DMS53 treated with DMSO at 0.1 percent for 48 hours (cell line): ENCODE measurements around the gene TAF11L5.
"Not testable (repeated sequence)": the region's sequence is repeated elsewhere in the genome, so short reads cannot be mapped to it uniquely, and the experiment has no call there.

Experiments used
- DNase-seq: peaks from one replicate; lab custom pipeline; 2025; ENCODE audit not compliant: unreplicated experiment; lab: John Stamatoyannopoulos, UW

Gene TAF11L5

GRCh38 chr5:17524935-17525334 lies at the start of gene TAF11L5:
Gene TAF11L5, plus strand, starts transcription at chr5:17525235.
- not testable (repeated sequence) for DNase-seq

DNA sequence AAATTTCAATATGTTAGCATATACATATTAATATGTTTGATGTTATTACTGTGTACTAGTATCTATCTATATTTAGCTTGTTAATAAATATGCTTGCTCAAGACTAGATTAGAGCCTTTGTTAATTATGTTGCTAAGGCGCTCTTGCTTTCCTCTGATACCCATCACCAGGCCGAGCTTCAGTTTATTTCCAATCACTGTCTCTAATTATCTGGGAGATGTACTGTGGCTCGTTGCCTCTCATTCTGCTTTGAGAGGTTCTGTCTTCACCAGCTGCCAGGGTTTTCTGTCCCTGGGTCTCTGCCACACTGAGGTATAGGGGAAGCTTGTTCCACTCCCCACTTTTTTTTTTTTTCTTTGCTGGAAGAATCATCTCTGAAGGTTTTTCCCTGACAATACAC lies 48.0 kb upstream of the TAF11L5 start:
- no peak for DNase-seq

DNA sequence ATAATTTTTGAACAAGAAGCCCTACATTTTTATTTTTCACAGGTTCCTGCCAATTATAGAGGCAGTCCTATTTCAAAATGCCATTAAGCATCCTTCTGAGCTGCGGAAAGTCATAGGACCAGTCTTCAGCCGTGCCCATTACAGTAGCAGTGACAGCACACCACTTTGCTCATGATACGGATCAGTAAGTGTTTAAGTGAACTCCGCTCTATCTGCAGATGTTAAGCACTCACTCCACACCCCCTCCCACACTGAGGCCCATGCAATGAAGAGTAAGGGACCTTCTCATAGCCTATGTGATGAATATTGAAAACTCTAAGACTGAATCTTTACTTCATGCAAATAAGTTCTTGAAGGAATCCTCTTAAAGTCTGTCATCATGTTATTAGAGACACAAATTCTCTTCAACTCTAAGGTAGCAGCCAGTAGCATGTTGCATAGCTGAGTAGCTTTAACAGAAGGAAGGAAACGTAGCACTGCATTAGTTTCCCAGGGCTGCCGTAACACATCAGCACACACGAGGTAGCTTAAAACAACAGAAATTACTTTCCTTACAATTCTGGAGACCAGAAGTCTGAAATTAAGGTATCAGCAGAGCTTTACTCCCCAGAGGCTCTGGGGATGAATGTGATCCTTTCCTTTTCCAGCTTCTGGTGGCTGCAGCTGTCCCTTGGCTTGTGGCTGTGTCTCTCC lies 47.3 kb upstream of the TAF11L5 start:
- no peak for DNase-seq

GRCh38 chr5:17481378-17481777 lies 43.7 kb upstream of the TAF11L5 start:
- no peak for DNase-seq

- no peak for DNase-seq
Observed at GRCh38 chr5:17482790-17483189, 42.2 kb upstream of the TAF11L5 start.

- DNase-seq, result not testable (repeated sequence)
Observed at GRCh38 chr5:17486464-17487173, 38.4 kb upstream of the TAF11L5 start.

DNA sequence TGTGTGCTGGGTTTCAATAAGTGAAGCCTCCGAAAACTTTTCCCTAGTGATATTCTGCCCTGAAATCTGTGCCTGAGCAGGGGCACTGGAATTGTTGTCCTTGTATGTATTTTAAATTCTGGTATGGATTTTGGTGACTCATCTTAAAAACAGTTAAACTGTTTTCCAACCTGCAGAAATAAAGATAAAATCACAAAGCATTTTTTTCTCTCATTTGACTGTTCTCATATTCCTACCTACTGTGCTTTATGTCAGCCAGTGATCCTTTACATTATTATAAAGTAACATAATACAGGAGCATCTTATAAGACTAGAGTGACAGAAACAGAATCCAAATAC lies 37.9 kb upstream of the TAF11L5 start:
- no peak for DNase-seq

DNA sequence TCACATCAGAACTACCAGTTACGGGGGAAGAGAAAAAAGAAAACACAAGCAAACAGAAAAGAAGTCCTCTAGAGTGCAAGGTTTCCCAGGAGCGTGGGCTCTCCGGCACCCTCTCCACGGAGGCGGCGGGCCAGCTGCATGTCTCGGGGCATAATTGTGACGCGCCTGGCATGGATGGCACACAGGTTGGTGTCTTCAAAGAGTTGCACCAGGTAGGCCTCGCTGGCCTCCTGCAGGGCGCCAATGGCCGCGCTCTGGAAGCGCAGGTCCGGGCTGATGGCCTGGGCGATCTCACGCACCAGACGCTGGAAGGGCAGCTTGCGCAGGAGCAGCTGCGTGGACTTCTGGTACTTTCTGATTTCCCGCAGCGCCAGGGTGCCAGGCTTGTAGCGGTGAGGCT lies 33.8 kb upstream of the TAF11L5 start:
- not testable (repeated sequence) for DNase-seq

- DNase-seq, result no peak
Observed at GRCh38 chr5:17492770-17493169, 32.3 kb upstream of the TAF11L5 start.

- no peak for DNase-seq
Observed at GRCh38 chr5:17497446-17497845, 27.6 kb upstream of the TAF11L5 start.

DNA sequence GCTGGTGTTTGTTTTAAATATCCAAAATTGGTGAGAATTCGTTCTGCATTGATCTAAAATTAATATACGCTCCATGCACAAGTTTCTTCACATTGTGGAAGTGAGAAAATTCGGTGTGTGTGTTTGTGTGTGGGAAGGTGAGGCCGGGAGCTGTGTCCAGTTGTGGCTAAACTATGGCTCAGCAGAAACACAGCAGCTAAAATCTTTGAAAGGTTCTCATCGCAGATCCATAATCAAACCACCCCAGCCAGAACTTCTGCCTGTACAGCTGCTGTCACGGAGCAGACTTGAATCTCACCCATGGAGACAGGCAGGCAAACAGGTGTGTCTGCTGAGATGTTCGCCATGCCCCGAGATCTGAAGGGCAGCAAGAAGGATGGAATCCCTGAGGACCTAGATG lies 27.1 kb upstream of the TAF11L5 start, which contains the start of gene TAF11L2:
TAF11L2 (plus strand) TSS at position 301 of the 400 bp plus-strand sequence.
- not testable (repeated sequence) for DNase-seq

GRCh38 chr5:17511775-17512325 lies 13.2 kb upstream of the TAF11L5 start:
- DNase-seq, result no peak

GRCh38 chr5:17517526-17517925 lies 7.5 kb upstream of the TAF11L5 start:
- not testable (repeated sequence) for DNase-seq

DNA sequence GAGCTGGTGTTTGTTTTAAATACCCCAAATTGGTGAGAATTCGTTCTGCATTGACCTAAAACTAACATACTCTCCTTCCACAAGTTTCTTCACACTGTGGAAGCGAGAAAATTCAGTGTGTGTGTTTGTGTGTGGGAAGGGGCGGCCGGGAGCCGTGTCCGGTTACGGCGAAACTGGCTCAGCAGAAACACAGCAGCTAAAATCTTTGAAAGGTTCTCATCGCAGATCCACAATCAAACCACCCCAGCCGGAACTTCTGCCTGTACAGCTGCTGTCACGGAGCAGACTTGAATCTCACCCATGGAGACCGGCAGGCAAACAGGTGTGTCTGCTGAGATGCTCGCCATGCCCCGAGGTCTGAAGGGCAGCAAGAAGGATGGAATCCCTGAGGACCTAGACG lies 7.0 kb upstream of the TAF11L5 start, which contains the start of gene TAF11L3:
TAF11L3 (plus strand) TSS at position 301 of the 400 bp plus-strand sequence.
- not testable (repeated sequence) for DNase-seq

DNA sequence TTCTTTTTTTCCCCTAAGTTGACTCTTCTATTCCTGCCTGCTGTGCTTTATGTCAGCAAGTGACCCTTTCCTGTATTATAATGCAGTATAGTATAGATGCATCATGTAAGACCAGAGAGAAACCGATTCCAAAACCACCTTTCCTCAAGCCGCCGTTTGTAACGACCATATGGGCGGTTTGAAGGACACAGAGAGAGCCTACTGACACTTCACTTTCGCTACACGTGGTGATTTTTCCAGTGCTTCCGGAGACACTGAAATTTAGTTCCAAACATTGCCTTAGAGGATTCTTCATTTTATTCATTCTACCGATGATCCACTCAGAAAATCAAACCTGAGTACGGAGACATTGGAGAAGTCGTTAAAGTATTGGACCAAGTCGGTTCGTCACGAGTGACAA lies 5.5 kb upstream of the TAF11L5 start:
- DNase-seq, result not testable (repeated sequence)

DNA sequence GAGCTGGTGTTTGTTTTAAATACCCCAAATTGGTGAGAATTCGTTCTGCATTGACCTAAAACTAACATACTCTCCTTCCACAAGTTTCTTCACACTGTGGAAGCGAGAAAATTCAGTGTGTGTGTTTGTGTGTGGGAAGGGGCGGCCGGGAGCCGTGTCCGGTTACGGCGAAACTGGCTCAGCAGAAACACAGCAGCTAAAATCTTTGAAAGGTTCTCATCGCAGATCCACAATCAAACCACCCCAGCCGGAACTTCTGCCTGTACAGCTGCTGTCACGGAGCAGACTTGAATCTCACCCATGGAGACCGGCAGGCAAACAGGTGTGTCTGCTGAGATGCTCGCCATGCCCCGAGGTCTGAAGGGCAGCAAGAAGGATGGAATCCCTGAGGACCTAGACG lies 3.5 kb upstream of the TAF11L5 start, which contains the start of gene TAF11L4:
TAF11L4 (plus strand) TSS at position 301 of the 400 bp plus-strand sequence.
- DNase-seq, result not testable (repeated sequence)

DNA sequence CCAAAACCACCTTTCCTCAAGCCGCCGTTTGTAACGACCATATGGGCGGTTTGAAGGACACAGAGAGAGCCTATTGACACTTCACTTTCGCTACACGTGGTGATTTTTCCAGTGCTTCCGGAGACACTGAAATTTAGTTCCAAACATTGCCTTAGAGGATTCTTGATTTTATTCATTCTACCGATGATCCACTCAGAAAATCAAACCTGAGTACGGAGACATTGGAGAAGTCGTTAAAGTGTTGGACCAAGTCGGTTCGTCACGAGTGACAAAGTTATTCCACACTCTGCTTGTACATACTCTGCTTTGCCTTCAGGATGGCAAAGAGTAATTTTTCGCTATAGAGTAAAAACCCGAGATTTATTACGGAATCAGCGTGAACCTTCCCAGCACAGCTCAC lies 1.5 kb downstream of the TAF11L5 start:
- DNase-seq, result not testable (repeated sequence)

- not testable (repeated sequence) for DNase-seq
Observed at GRCh38 chr5:17528369-17528768, 3.3 kb downstream of the TAF11L5 start, which contains the start of gene TAF11L6. Gene TAF11L6, plus strand, starts transcription at chr5:17528669.
